Colon (tissue), 2 donors: ENCODE results near the gene MYO3B.
"Not testable (repeated sequence)": the region's sequence is repeated elsewhere in the genome, so short reads cannot be mapped to it uniquely, and the experiment has no call there.

ENCODE experiments used
- FAIRE-seq: peaks from 2 replicates; lab custom pipeline; 2012; peaks lifted over from hg19 to GRCh38; lab: Jason Lieb, UNC
- donor health status: control.
- donor health status: control.

Gene MYO3B

GRCh38 chr2:170339750-170340692 is 162.1 kb downstream of the MYO3B start:
- no peak for FAIRE-seq

GRCh38 chr2:170340693-170341068 is 162.7 kb downstream of the MYO3B start:
- FAIRE-seq: no peak

GRCh38 chr2:170341684-170342623 is 164.0 kb downstream of the MYO3B start:
- no peak for FAIRE-seq

GRCh38 chr2:170344663-170345346 is 166.9 kb downstream of the MYO3B start:
- FAIRE-seq: no peak

- FAIRE-seq: no peak
These were observed 167.7 kb downstream of the MYO3B start for GRCh38 chr2:170345607-170346006.

GRCh38 chr2:170349269-170349668 is 171.3 kb downstream of the MYO3B start:
- FAIRE-seq: not testable (repeated sequence)

- FAIRE-seq: no peak
These were observed 173.2 kb downstream of the MYO3B start for GRCh38 chr2:170350929-170351826.

- no peak for FAIRE-seq
These were observed 175.8 kb downstream of the MYO3B start for GRCh38 chr2:170353723-170354122.

GRCh38 chr2:170354388-170354787 is 176.4 kb downstream of the MYO3B start:
- no peak for FAIRE-seq

- no peak for FAIRE-seq
These were observed 177.2 kb downstream of the MYO3B start for GRCh38 chr2:170354855-170355780.

- FAIRE-seq: no peak
These were observed 181.5 kb downstream of the MYO3B start for GRCh38 chr2:170359466-170359865.

GRCh38 chr2:170360546-170361089 is 182.7 kb downstream of the MYO3B start:
- no peak for FAIRE-seq

GRCh38 chr2:170361090-170361936 is 183.4 kb downstream of the MYO3B start:
- FAIRE-seq: no peak

GRCh38 chr2:170362313-170362870 is 184.4 kb downstream of the MYO3B start:
- no peak for FAIRE-seq

GRCh38 chr2:170362871-170363631 is 185.1 kb downstream of the MYO3B start:
- no peak for FAIRE-seq

GRCh38 chr2:170365003-170365402 is 187.1 kb downstream of the MYO3B start:
- FAIRE-seq: no peak

- FAIRE-seq: no peak
These were observed 187.7 kb downstream of the MYO3B start for GRCh38 chr2:170365686-170366085.

GRCh38 chr2:170368370-170368769 is 190.4 kb downstream of the MYO3B start:
- FAIRE-seq: no peak
